ENCODE data around the gene CT45A1. TPM values are rescaled to one million over a fixed set of nuclear protein-coding genes. Genes with fewer than 3 reads are reported as not detected.
A peak's percentile ranks its signal among the peaks of the same experiment; 100 is the strongest.

The CT45A1 gene
- total and polyA plus RNA-seq, 2 donors (not counting 1 experiment from before 2014, with no cell fraction given): not detected

DNA sequence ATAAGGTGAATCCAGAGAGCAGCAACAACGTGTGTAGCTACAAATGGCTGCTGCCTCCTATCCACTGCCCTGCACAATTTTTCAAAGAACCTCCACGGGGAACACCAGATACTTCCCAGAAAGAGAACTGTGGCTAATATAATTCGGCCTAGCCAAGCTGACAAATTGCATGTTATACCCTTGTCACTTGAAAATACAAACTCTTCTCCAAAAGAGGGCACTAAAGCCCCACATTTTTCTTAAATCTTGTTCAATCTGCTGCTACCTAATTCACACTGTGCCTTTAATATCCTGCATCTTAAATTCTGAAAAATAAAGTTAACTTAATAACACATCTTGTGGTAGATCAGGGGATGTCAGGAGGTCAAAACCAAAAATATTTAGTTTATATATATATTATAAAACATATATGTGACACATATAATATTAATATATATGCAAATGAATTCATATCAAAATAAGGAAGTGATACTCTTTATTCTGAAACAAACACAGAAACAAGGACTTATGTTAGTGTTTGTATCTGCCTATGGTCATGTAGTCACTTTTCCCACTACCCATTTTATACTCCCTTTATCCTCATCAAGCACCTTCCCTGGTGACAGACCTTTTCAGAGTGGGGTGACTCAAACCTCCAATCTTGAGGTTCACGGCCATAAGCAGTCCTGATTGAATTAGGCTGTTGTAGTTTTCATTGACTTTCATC lies 24.1 kb downstream of the CT45A1 start:
- Histone ChIP-seq H3K36me3 (replicated peaks in 1 of 2; ENCODE audit: control extremely low read depth in 1 of 2, control insufficient read depth in 1 of 2, extremely low read depth in 1 of 2, insufficient read depth in 2 of 2, low read length in 1 of 2) (no peaks in the 10 kb centered on the region), H3K27me3 (replicated peaks in 1 of 4; ENCODE audit: control extremely low read depth in 1 of 4, control insufficient read depth in 3 of 4, insufficient read depth in 4 of 4, low read length in 3 of 4) (no peaks in the 10 kb centered on the region), H3K4me3 (ENCODE audit: control extremely low read depth in 1 of 5, extremely low read depth in 1 of 5, insufficient read depth in 1 of 5, low read depth in 2 of 5, low read length in 4 of 5) (no peak overlapping the region), H3K79me2 (ENCODE audit: control insufficient read depth, insufficient read depth, low read length) (no peaks in the 10 kb centered on the region), H3K9me3 (ENCODE audit: control extremely low read depth in 1 of 3, control insufficient read depth in 2 of 3, insufficient read depth in 1 of 3, low read length in 2 of 3) (no peaks in the 10 kb centered on the region), H3K4me2 (replicated peaks; ENCODE audit: low read depth, low read length, poor library complexity, severe bottlenecking) (no peak overlapping the region), H4K20me1 (ENCODE audit: control insufficient read depth, insufficient read depth, low read length, poor library complexity, severe bottlenecking) (no peaks in the 10 kb centered on the region), H3K27ac (ENCODE audit: low read length in 2 of 2) (no peak overlapping the region), H3K4me1 (ENCODE audit: control insufficient read depth in 2 of 2, insufficient read depth in 2 of 2, low read length in 2 of 2) (no peaks in the 10 kb centered on the region), H3K9ac (ENCODE audit: low read length) (no peak overlapping the region), H2AFZ (ENCODE audit: insufficient read depth, low read depth, low read length, poor library complexity, severe bottlenecking) (peak overlapping the region; percentile 5)
- intact Hi-C loops (cut with micrococcal nuclease): no loop called here
- ChIA-PET CTCF (no interaction called here), POLR2A (no interaction called here)
- Mint-ChIP-seq H3K27me3 (no peaks in the 10 kb centered on the region), H3K4me1 (peaks cover 4% of the 10 kb centered on the region), H3K9me3 (ENCODE audit: insufficient read depth) (no peaks in the 10 kb centered on the region), H3K4me3 (no peak overlapping the region), H3K27ac (no peak overlapping the region)
- ATAC-seq (ENCODE audit: low read depth) (no peak), DNase-seq (no peak)
- TF ChIP-seq, protein P1, sequence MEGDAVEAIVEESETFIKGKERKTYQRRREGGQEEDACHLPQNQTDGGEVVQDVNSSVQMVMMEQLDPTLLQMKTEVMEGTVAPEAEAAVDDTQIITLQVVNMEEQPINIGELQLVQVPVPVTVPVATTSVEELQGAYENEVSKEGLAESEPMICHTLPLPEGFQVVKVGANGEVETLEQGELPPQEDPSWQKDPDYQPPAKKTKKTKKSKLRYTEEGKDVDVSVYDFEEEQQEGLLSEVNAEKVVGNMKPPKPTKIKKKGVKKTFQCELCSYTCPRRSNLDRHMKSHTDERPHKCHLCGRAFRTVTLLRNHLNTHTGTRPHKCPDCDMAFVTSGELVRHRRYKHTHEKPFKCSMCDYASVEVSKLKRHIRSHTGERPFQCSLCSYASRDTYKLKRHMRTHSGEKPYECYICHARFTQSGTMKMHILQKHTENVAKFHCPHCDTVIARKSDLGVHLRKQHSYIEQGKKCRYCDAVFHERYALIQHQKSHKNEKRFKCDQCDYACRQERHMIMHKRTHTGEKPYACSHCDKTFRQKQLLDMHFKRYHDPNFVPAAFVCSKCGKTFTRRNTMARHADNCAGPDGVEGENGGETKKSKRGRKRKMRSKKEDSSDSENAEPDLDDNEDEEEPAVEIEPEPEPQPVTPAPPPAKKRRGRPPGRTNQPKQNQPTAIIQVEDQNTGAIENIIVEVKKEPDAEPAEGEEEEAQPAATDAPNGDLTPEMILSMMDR (IDR thresholded peaks at IDR 0.05): no peak
- no peak for TF ChIP-seq EZH2 (IDR thresholded peaks at IDR 0.05; ENCODE audit: borderline replicate concordance, insufficient read depth, low read depth, low read length, poor library complexity, severe bottlenecking)
- 0% methylated on average over 1 of the region's 4 CpGs for WGBS (ENCODE audit: insufficient coverage)

DNA sequence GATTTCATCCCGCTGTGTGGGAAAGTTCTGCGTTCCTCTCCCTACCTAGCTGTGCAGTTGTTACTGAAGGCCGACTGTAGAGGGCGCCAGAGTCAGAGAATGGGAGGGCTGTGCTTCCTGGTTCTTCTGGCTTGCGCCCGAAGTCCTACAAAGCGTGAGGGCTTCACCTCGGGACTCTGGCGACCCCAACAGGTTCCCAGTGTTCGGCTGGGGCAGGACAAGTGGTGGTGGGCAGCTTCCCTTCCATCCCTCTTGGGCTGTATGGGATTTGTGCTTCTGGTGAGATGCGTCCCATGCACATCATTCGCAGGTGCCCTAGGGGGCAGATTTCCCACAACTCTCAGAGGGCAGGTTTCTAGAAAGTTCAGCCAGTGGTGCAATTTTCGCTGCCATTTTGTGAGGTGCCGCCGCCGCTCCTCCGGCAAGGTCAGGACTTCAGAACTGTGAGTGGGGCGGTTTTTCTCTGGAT lies 27.3 kb downstream of the CT45A1 start:
- no peak overlapping the region for H3K27ac Mint-ChIP-seq
- peaks cover 4% of the 10 kb centered on the region for H3K4me1 Mint-ChIP-seq
- Histone ChIP-seq H3K9me3 (ENCODE audit: control extremely low read depth in 1 of 3, control insufficient read depth in 2 of 3, insufficient read depth in 1 of 3, low read length in 2 of 3) (no peaks in the 10 kb centered on the region), H3K4me1 (ENCODE audit: control insufficient read depth in 2 of 2, insufficient read depth in 2 of 2, low read length in 2 of 2) (no peaks in the 10 kb centered on the region), H3K4me3 (ENCODE audit: control extremely low read depth in 1 of 5, extremely low read depth in 1 of 5, insufficient read depth in 1 of 5, low read depth in 2 of 5, low read length in 4 of 5) (no peak overlapping the region), H3K79me2 (ENCODE audit: control insufficient read depth, insufficient read depth, low read length) (no peaks in the 10 kb centered on the region), H3K36me3 (replicated peaks in 1 of 2; ENCODE audit: control extremely low read depth in 1 of 2, control insufficient read depth in 1 of 2, extremely low read depth in 1 of 2, insufficient read depth in 2 of 2, low read length in 1 of 2) (no peaks in the 10 kb centered on the region), H3K27me3 (replicated peaks in 1 of 4; ENCODE audit: control extremely low read depth in 1 of 4, control insufficient read depth in 3 of 4, insufficient read depth in 4 of 4, low read length in 3 of 4) (no peaks in the 10 kb centered on the region), H3K27ac (ENCODE audit: low read length in 2 of 2) (no peak overlapping the region), H2AFZ (ENCODE audit: insufficient read depth, low read depth, low read length, poor library complexity, severe bottlenecking) (no peak overlapping the region), H3K4me2 (replicated peaks; ENCODE audit: low read depth, low read length, poor library complexity, severe bottlenecking) (peak overlapping the region; percentile 48), H4K20me1 (ENCODE audit: control insufficient read depth, insufficient read depth, low read length, poor library complexity, severe bottlenecking) (no peaks in the 10 kb centered on the region), H3K9ac (ENCODE audit: low read length) (no peak overlapping the region)
- CTCF ChIA-PET: no interaction called here
- no peaks in the 10 kb centered on the region for H3K9me3 Mint-ChIP-seq (ENCODE audit: insufficient read depth)
- H3K27me3 Mint-ChIP-seq: no peaks in the 10 kb centered on the region
- 56% methylated on average over 13 of the region's 18 CpGs for WGBS (ENCODE audit: insufficient coverage)
- peak; percentile 17 for DNase-seq
- intact Hi-C loops (cut with micrococcal nuclease): no loop called here
- H3K4me3 Mint-ChIP-seq: no peak overlapping the region
- ATAC-seq (ENCODE audit: low read depth): no peak
- TF ChIP-seq, protein P1 (IDR thresholded peaks at IDR 0.05): peak; percentile 36
- no peak for TF ChIP-seq EZH2 (IDR thresholded peaks at IDR 0.05; ENCODE audit: borderline replicate concordance, insufficient read depth, low read depth, low read length, poor library complexity, severe bottlenecking)
- POLR2A ChIA-PET: no interaction called here
